ENCODE measurements around the gene YEATS4. TPM values are rescaled to one million over a fixed set of nuclear protein-coding genes. Genes with fewer than 3 reads are reported as not detected.

Gene YEATS4
- total and polyA plus RNA-seq, 2 experiments from 2014 or later, result 16.2 to 58.2 TPM

GRCh38 chr12:69318225-69318624 lies 41.3 kb upstream of the YEATS4 start:
- H3K36me3 ChIP-seq (replicated peaks; ENCODE audit: insufficient read depth, low read depth), result no peaks in the 10 kb centered on the region
- 97% methylated on average over 2 of the region's 2 CpGs for WGBS (ENCODE audit: low lambda C conversion rate, missing lambda C conversion rate)
- H3K4me1 ChIP-seq (ENCODE audit: insufficient read depth), result no peaks in the 10 kb centered on the region
- TF ChIP-seq EZH2phosphoT487 (IDR thresholded peaks at IDR 0.05; ENCODE audit: low read depth, severe bottlenecking, unreplicated experiment) (no peak), EZH2 (IDR thresholded peaks at IDR 0.05; ENCODE audit: borderline replicate concordance) (no peak), CTCF (IDR thresholded peaks at IDR 0.05; ENCODE audit: poor library complexity) (no peak)
- H3K79me2 ChIP-seq, result no peaks in the 10 kb centered on the region
- no peak overlapping the region for H3K4me3 ChIP-seq
- no peaks in the 10 kb centered on the region for H3K27me3 ChIP-seq
- no peak overlapping the region for H3K27ac ChIP-seq
- no peak overlapping the region for H2AFZ ChIP-seq
- H4K20me1 ChIP-seq (ENCODE audit: insufficient read depth, poor library complexity, severe bottlenecking), result no peaks in the 10 kb centered on the region
- H3K9me2 ChIP-seq (replicated peaks; ENCODE audit: insufficient read depth), result no peaks in the 10 kb centered on the region
- no peaks in the 10 kb centered on the region for H3K9me3 ChIP-seq (ENCODE audit: low read depth)
- H3K4me2 ChIP-seq, result no peak overlapping the region
- DNase-seq (ENCODE audit: low spot score), result no peak

GRCh38 chr12:69321351-69321750 lies 38.2 kb upstream of the YEATS4 start:
- DNase-seq (ENCODE audit: low spot score), result no peak
- no peak overlapping the region for H3K4me2 ChIP-seq
- H3K79me2 ChIP-seq, result no peaks in the 10 kb centered on the region
- TF ChIP-seq CTCF (IDR thresholded peaks at IDR 0.05; ENCODE audit: poor library complexity), result no peak
- no peak for TF ChIP-seq EZH2phosphoT487 (IDR thresholded peaks at IDR 0.05; ENCODE audit: low read depth, severe bottlenecking, unreplicated experiment)
- TF ChIP-seq EZH2 (IDR thresholded peaks at IDR 0.05; ENCODE audit: borderline replicate concordance), result no peak
- no peaks in the 10 kb centered on the region for H3K9me2 ChIP-seq (replicated peaks; ENCODE audit: insufficient read depth)
- no peaks in the 10 kb centered on the region for H3K27me3 ChIP-seq
- H3K27ac ChIP-seq, result no peak overlapping the region
- H3K9me3 ChIP-seq (ENCODE audit: low read depth), result no peaks in the 10 kb centered on the region
- no peaks in the 10 kb centered on the region for H3K4me1 ChIP-seq (ENCODE audit: insufficient read depth)
- H3K36me3 ChIP-seq (replicated peaks; ENCODE audit: insufficient read depth, low read depth), result no peaks in the 10 kb centered on the region
- H4K20me1 ChIP-seq (ENCODE audit: insufficient read depth, poor library complexity, severe bottlenecking), result no peaks in the 10 kb centered on the region
- H3K4me3 ChIP-seq, result no peak overlapping the region
- no peak overlapping the region for H2AFZ ChIP-seq
- 89% methylated on average over 1 of the region's 1 CpG for WGBS (ENCODE audit: low lambda C conversion rate, missing lambda C conversion rate)

- H4K20me1 ChIP-seq (ENCODE audit: insufficient read depth, poor library complexity, severe bottlenecking), result no peaks in the 10 kb centered on the region
- H3K36me3 ChIP-seq (replicated peaks; ENCODE audit: insufficient read depth, low read depth), result no peaks in the 10 kb centered on the region
- DNase-seq (ENCODE audit: low spot score), result no peak
- H3K27ac ChIP-seq, result no peak overlapping the region
- H3K9me3 ChIP-seq (ENCODE audit: low read depth), result no peaks in the 10 kb centered on the region
- no peak overlapping the region for H3K4me2 ChIP-seq
- H3K4me3 ChIP-seq, result no peak overlapping the region
- no peaks in the 10 kb centered on the region for H3K9me2 ChIP-seq (replicated peaks; ENCODE audit: insufficient read depth)
- no peak for TF ChIP-seq EZH2 (IDR thresholded peaks at IDR 0.05; ENCODE audit: borderline replicate concordance)
- TF ChIP-seq EZH2phosphoT487 (IDR thresholded peaks at IDR 0.05; ENCODE audit: low read depth, severe bottlenecking, unreplicated experiment), result no peak
- no peak for TF ChIP-seq CTCF (IDR thresholded peaks at IDR 0.05; ENCODE audit: poor library complexity)
- no peaks in the 10 kb centered on the region for H3K4me1 ChIP-seq (ENCODE audit: insufficient read depth)
- H3K27me3 ChIP-seq, result peaks cover 4% of the 10 kb centered on the region
- WGBS (ENCODE audit: low lambda C conversion rate, missing lambda C conversion rate), result 75% methylated on average over 2 of the region's 2 CpGs
- H2AFZ ChIP-seq, result no peak overlapping the region
- H3K79me2 ChIP-seq, result no peaks in the 10 kb centered on the region
Observed at GRCh38 chr12:69324797-69325466, 34.6 kb upstream of the YEATS4 start.
